ENCODE results near the gene CXCR6. TPM values are rescaled to one million over a fixed set of nuclear protein-coding genes. Genes with fewer than 3 reads are reported as not detected.

CXCR6 gene
- total RNA-seq, 1 donor from 2014 or later, result not detected

- H3K36me3 Mint-ChIP-seq (ENCODE audit: low read depth), result peaks cover 42% of the 10 kb centered on the region
- DNase-seq (ENCODE audit: low spot score), result no peak
- peaks cover 6% of the 10 kb centered on the region for H3K4me1 Mint-ChIP-seq (ENCODE audit: low read depth)
- TF ChIP-seq CTCF (IDR thresholded peaks at IDR 0.05), result no peak
- H3K27me3 Mint-ChIP-seq (ENCODE audit: low read depth), result no peaks in the 10 kb centered on the region
- no peak overlapping the region for H3K27ac Mint-ChIP-seq (ENCODE audit: unreplicated experiment)
- no peak overlapping the region for H3K4me3 Mint-ChIP-seq (ENCODE audit: unreplicated experiment)
- no peaks in the 10 kb centered on the region for H3K9me3 Mint-ChIP-seq (ENCODE audit: low read depth)
Measured at GRCh38 chr3:45952456-45952855, 9.2 kb downstream of the CXCR6 start.

GRCh38 chr3:45953536-45953935, 10.3 kb downstream of the CXCR6 start:
- H3K4me1 Mint-ChIP-seq (ENCODE audit: low read depth), result peaks cover 6% of the 10 kb centered on the region
- peaks cover 43% of the 10 kb centered on the region for H3K36me3 Mint-ChIP-seq (ENCODE audit: low read depth)
- no peak overlapping the region for H3K4me3 Mint-ChIP-seq (ENCODE audit: unreplicated experiment)
- H3K27ac Mint-ChIP-seq (ENCODE audit: unreplicated experiment), result no peak overlapping the region
- no peak for DNase-seq (ENCODE audit: low spot score)
- H3K9me3 Mint-ChIP-seq (ENCODE audit: low read depth), result no peaks in the 10 kb centered on the region
- H3K27me3 Mint-ChIP-seq (ENCODE audit: low read depth), result no peaks in the 10 kb centered on the region
- no peak for TF ChIP-seq CTCF (IDR thresholded peaks at IDR 0.05)

- Mint-ChIP-seq H3K27ac (ENCODE audit: unreplicated experiment) (no peak overlapping the region), H3K9me3 (ENCODE audit: low read depth) (no peaks in the 10 kb centered on the region), H3K27me3 (ENCODE audit: low read depth) (no peaks in the 10 kb centered on the region), H3K36me3 (ENCODE audit: low read depth) (peaks cover 47% of the 10 kb centered on the region), H3K4me3 (ENCODE audit: unreplicated experiment) (no peak overlapping the region), H3K4me1 (ENCODE audit: low read depth) (peaks cover 6% of the 10 kb centered on the region)
- no peak for TF ChIP-seq CTCF (IDR thresholded peaks at IDR 0.05)
- DNase-seq (ENCODE audit: low spot score), result no peak
Measured at GRCh38 chr3:45954306-45954705, 11.0 kb downstream of the CXCR6 start.

DNA sequence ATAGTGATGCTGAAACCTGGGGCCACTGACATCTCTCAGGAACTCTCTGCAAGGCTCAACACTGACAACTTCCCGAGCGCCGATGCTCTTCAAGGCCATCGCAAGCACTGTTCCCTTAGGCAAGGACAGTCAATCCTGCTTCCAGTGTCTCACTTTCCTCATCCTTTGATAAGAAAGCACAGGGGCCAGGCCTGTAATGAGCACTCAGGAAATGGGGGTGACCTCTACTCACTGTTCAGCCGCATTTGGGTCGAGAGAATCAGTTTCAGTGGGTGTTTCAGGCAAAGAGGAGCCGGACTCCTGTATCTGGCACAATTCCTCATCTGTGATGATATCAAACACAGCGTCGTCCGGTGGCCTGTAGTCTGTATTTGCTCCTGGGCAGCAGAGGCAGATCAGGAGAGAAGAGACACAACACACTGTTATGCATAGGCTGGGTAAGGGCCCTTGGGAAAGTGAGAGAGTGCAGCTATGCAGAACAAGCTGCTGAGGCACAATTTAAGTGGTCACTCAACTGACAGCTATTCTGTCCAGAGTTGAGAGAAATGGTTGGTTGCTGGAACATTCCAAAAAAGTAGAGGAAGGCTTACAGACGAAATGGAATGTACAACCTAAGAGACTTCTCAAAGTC, 11.9 kb downstream of the CXCR6 start:
- peaks cover 51% of the 10 kb centered on the region for H3K36me3 Mint-ChIP-seq (ENCODE audit: low read depth)
- no peaks in the 10 kb centered on the region for H3K27me3 Mint-ChIP-seq (ENCODE audit: low read depth)
- DNase-seq (ENCODE audit: low spot score), result no peak
- H3K9me3 Mint-ChIP-seq (ENCODE audit: low read depth), result no peaks in the 10 kb centered on the region
- no peak for TF ChIP-seq CTCF (IDR thresholded peaks at IDR 0.05)
- no peak overlapping the region for H3K27ac Mint-ChIP-seq (ENCODE audit: unreplicated experiment)
- H3K4me3 Mint-ChIP-seq (ENCODE audit: unreplicated experiment), result no peak overlapping the region
- peaks cover 6% of the 10 kb centered on the region for H3K4me1 Mint-ChIP-seq (ENCODE audit: low read depth)

DNA sequence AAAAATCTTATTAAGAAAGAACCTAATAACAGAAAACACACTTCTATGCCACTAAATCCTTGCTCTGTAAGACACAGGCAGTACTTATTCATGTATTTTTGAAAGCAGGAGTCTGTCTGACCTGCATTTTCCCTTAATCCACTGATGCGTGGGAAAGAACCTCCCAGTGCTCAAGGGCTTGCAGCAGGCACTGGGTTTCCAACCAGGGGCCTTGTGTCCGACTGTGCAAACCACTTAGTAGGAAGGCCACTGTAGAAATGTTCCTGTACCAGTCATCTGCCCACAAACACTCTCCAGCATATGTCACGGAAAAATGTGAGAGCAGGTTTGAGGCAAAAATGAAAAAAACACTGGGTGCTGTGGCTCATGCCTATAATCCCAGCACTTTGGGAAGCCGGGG, 12.4 kb downstream of the CXCR6 start:
- no peak for DNase-seq (ENCODE audit: low spot score)
- no peak overlapping the region for H3K27ac Mint-ChIP-seq (ENCODE audit: unreplicated experiment)
- H3K36me3 Mint-ChIP-seq (ENCODE audit: low read depth), result peaks cover 52% of the 10 kb centered on the region
- no peak overlapping the region for H3K4me3 Mint-ChIP-seq (ENCODE audit: unreplicated experiment)
- H3K9me3 Mint-ChIP-seq (ENCODE audit: low read depth), result peaks cover under 1% of the 10 kb centered on the region
- peaks cover 6% of the 10 kb centered on the region for H3K4me1 Mint-ChIP-seq (ENCODE audit: low read depth)
- H3K27me3 Mint-ChIP-seq (ENCODE audit: low read depth), result no peaks in the 10 kb centered on the region
- no peak for TF ChIP-seq CTCF (IDR thresholded peaks at IDR 0.05)
